ENCODE data around the gene NCK2. TPM values are rescaled to one million over a fixed set of nuclear protein-coding genes. Genes with fewer than 3 reads are reported as not detected.

The NCK2 gene
- total and polyA plus RNA-seq, 12 donors = 18.5 to 45.1 (median 29.0) TPM

- peaks cover 0 to 24% (median 10%) of the 10 kb centered on the region in 11 donors for H3K9me3 ChIP-seq
- 42 to 56% methylated on average over 4 of the region's 4 CpGs for WGBS, 2 donors
- H3K36me3 ChIP-seq = no peaks in the 10 kb centered on the region
- intact Hi-C loops (cut with DNase I) = loop anchor here in 1 of 10 donors (10.0 kb wide), 1 partner anchor 157 kb away; no protein-coding TSS in a partner anchor
- H3K27me3 ChIP-seq = no peaks in the 10 kb centered on the region
- no peak overlapping the region for H3K4me3 ChIP-seq
- TF ChIP-seq CTCF (IDR thresholded peaks at IDR 0.05) = no peak
- peak overlapping the region in 2 of 10 donors; percentile 5 to 45 for H3K27ac ChIP-seq
- ATAC-seq (peak in 2 of 8 donors; percentile 22 to 34), DNase-seq (no peak)
- peaks cover 3 to 45% (median 38%) of the 10 kb centered on the region in 9 donors for H3K4me1 ChIP-seq
These were observed 13.2 kb upstream of the NCK2 start for GRCh38 chr2:105731511-105731910.

GRCh38 chr2:105732101-105732500, 12.6 kb upstream of the NCK2 start:
- peak in 7 of 8 donors; percentile 26 to 61 (median 53) for ATAC-seq
- peak overlapping the region in 2 of 10 donors; percentile 5 to 45 for H3K27ac ChIP-seq

GRCh38 chr2:105732955-105733607, 11.6 kb upstream of the NCK2 start:
- no peaks in the 10 kb centered on the region for H3K27me3 ChIP-seq
- peak overlapping the region in 2 of 10 donors; percentile 1 to 45 for H3K27ac ChIP-seq
- H3K9me3 ChIP-seq = peaks cover 0 to 13% (median 5%) of the 10 kb centered on the region in 11 donors
- DNase-seq (no peak), ATAC-seq (peak; percentile 38 to 73 (median 52))
- no peak overlapping the region for H3K4me3 ChIP-seq
- no peak for TF ChIP-seq CTCF (IDR thresholded peaks at IDR 0.05)
- peaks cover 3 to 45% (median 38%) of the 10 kb centered on the region in 9 donors for H3K4me1 ChIP-seq
- 65 to 67% methylated on average over 6 of the region's 6 CpGs for WGBS, 2 donors
- no peaks in the 10 kb centered on the region for H3K36me3 ChIP-seq
- intact Hi-C loops (cut with DNase I) = loop anchor here in 1 of 10 donors (10.0 kb wide), 1 partner anchor 158 kb away; no protein-coding TSS in a partner anchor

More at GRCh38 chr2:105732101-105732500, 12.6 kb upstream of the NCK2 start:
- Histone ChIP-seq H3K36me3 (no peaks in the 10 kb centered on the region), H3K9me3 (peaks cover 0 to 20% (median 8%) of the 10 kb centered on the region in 11 donors), H3K4me1 (peaks cover 3 to 45% (median 38%) of the 10 kb centered on the region in 9 donors), H3K27me3 (no peaks in the 10 kb centered on the region), H3K4me3 (no peak overlapping the region)
- WGBS, 2 donors = 32 to 53% methylated on average over 7 of the region's 7 CpGs
- no peak for TF ChIP-seq CTCF (IDR thresholded peaks at IDR 0.05)
- DNase-seq = no peak
- intact Hi-C loops (cut with DNase I) = loop anchor here in 1 of 10 donors (10.0 kb wide), 1 partner anchor 157 kb away; no protein-coding TSS in a partner anchor

GRCh38 chr2:105733875-105734274, 10.8 kb upstream of the NCK2 start:
- peaks cover 0 to 13% (median 5%) of the 10 kb centered on the region in 11 donors for H3K9me3 ChIP-seq
- no peaks in the 10 kb centered on the region for H3K27me3 ChIP-seq
- peaks cover 3 to 45% (median 38%) of the 10 kb centered on the region in 9 donors for H3K4me1 ChIP-seq
- intact Hi-C loops (cut with DNase I) = loop anchor here in 1 of 10 donors (10.0 kb wide), 1 partner anchor 159 kb away; no protein-coding TSS in a partner anchor
- no peak for ATAC-seq
- WGBS, 2 donors = 83 to 86% methylated on average over 5 of the region's 5 CpGs
- no peak overlapping the region for H3K27ac ChIP-seq
- H3K36me3 ChIP-seq = no peaks in the 10 kb centered on the region
- no peak for DNase-seq
- TF ChIP-seq CTCF (IDR thresholded peaks at IDR 0.05) = no peak
- no peak overlapping the region for H3K4me3 ChIP-seq

All from heart right ventricle (tissue), 16 donors.